Fibroblast of pulmonary artery (primary cell): ENCODE measurements around the gene CRABP2.

Experiments
- DNase-seq: peaks from one replicate; pipeline ENCODE4 v3.0.0-alpha.2; 2010; ENCODE audit warnings: low read depth
- H3K4me3 ChIP-seq: replicated peaks from 2 replicates; pipeline ENCODE4 v1.5.1; 2011; ENCODE audit warnings: low read depth, mild to moderate bottlenecking, control low read depth, low read length, moderate library complexity
- CTCF ChIP-seq: IDR thresholded peaks from 2 replicates; pipeline ENCODE4 v1.5.1; 2011; ENCODE audit warnings: mild to moderate bottlenecking, control low read depth, low read length, inconsistent platforms; ENCODE audit errors: missing control alignments

CRABP2 gene

GRCh38 chr1:156750191-156750672 lies 44.8 kb upstream of the CRABP2 start:
- TF ChIP-seq CTCF = no peak
- peak overlapping the region; percentile 93 for H3K4me3 ChIP-seq
- no peak for DNase-seq

GRCh38 chr1:156749419-156750118 lies 44.2 kb upstream of the CRABP2 start:
- DNase-seq = no peak
- TF ChIP-seq CTCF = no peak
- peak overlapping the region; percentile 93 for H3K4me3 ChIP-seq

GRCh38 chr1:156748670-156749418 lies 43.5 kb upstream of the CRABP2 start:
- DNase-seq = peak; percentile 68
- H3K4me3 ChIP-seq = peak overlapping the region; percentile 93
- TF ChIP-seq CTCF = no peak

- DNase-seq = no peak
- no peak for TF ChIP-seq CTCF
- peak overlapping the region; percentile 93 for H3K4me3 ChIP-seq
Measured at GRCh38 chr1:156747742-156748669, 42.6 kb upstream of the CRABP2 start.

GRCh38 chr1:156746728-156747631 lies 41.6 kb upstream of the CRABP2 start:
- DNase-seq = peak; percentile 95
- peak; percentile 10 for TF ChIP-seq CTCF
- H3K4me3 ChIP-seq = peak overlapping the region; percentile 93

- peak overlapping the region; percentile 93 for H3K4me3 ChIP-seq
- no peak for DNase-seq
- TF ChIP-seq CTCF = no peak
Measured at GRCh38 chr1:156746406-156746727, 41.0 kb upstream of the CRABP2 start.
